A549 treated with Mapracorat at 1 μM for 4 hours (cell line): ENCODE data around the gene ZNF777. TPM values are rescaled to one million over a fixed set of nuclear protein-coding genes. Genes with fewer than 3 reads are reported as not detected.

Experiments used
- total RNA-seq: library from RNA; stranded (reverse); fragments of 200-300 nt; extraction: Qiagen RNA extraction; gene quantifications from 5 replicates; pipeline ENCODE4 v1.2.3, GENCODE V29; 2022

ZNF777 gene
- 16.0 to 22.0 TPM (median 21.2 TPM) in 5 replicates for total RNA-seq

DNA sequence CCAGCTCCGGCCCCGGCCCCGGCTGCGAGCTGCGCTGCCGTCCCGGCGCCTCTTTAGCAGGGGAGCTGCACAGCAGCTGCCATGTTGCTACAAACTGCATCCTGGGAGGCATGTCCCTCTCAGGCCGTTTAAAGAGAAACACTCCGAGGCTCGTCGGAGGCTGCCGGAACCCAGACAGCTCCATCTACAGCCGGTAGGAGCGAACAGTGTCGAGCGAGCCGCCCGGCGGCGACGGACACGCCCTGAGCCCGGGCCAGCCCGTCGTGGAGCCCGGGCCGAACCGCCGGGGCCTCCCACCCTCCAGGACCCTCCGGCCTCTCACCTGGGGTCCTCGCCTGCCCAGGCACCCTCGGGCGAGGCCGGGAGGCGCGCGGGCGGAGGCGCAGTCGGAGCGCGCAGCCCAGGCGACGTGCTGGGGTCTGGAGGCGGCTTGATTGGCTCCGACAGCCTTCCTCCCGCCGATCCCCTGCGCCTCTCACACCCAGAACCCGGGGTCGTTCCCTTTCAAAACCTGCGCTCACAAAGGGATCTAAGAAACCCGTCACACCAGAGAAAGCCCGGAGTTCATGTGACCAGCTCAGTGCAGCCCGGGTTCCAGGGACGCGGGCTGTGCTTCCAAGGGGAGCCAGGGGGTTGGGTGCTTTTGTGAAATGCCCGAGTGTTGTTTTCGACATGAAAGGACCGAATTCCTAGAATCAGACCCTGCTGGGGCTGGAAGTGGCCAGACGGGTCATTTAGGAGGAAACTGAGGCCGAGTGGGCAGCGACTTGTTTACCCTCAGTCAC lies at the start of gene ZNF777:
Gene ZNF777 (minus strand): TSS at position 570 of the 785 bp plus-strand sequence. CDS start 5,040 bp downstream, outside the sequence.

DNA sequence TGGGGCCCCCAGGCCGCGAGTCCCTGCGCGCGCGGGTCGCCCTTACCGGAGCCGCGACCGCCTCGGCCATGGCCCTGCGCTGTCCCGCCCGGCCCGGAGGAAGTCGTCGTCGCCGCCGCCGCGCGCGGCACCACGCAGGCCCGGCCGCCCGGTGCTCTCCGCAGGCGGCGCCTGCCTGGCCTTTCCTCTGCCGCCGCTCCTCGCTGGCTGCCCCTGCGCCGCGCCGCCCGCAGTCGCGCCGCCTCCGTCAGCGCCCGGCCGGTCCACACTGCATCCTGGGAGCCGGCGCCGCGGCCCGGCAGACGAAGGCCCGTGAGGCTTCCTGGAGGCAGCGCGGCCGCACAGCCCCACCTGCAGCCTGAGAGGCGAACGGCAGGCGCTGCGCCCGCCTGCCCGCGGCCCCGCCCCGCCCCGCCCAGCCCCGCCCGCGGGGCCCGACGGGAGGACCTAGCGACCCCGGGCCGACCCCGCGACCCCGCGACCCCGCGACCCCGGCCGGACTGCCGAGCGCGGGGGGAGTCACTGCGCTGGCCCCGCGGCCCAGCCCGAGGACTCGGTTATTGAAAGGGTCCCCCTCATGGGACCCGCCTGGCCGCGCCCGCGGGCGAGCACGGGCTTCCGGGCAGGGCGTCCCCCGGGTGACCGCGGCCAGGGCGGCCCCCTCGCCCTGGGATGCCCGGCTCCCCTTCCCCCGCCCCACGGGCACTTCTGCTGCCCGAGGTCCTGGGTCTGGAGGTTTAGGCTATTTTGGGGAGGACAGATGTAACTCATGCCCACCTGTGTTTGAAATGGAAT lies 36.8 kb upstream of the ZNF777 start, which contains the start of gene ZNF746:
Gene ZNF746 (minus strand): TSS at position 343 of the 795 bp plus-strand sequence. CDS start 273 bp downstream, at position 70.

Other genes starting within 250 kb of the ZNF777 start
- gene ZNF212, start 221.4 kb downstream of the ZNF777 start, total RNA-seq: 10.5 to 11.3 TPM (median 10.7 TPM) in 5 replicates
- 4.9 to 6.7 TPM (median 6.3 TPM) in 5 replicates for gene ZNF783, start 198.9 kb downstream of the ZNF777 start, total RNA-seq
- gene ZNF746, start 36.7 kb upstream of the ZNF777 start, total RNA-seq: 14.9 to 20.6 TPM (median 20.2 TPM) in 5 replicates